HepG2 (cell line): ENCODE data around the gene FBXW4. TPM values are rescaled to one million over a fixed set of nuclear protein-coding genes. Genes with fewer than 3 reads are reported as not detected.
A peak's percentile ranks its signal among the peaks of the same experiment; 100 is the strongest.

Experiments
- ATAC-seq: fragments of 200-7000 bp; cut with Tn5 transposase; 3 replicates; pipeline ENCODE4 v1.9.1; 2020; ENCODE audit warnings: mild to moderate bottlenecking, moderate library complexity
- BruUV-seq: library from RNA; stranded (reverse); fragments of 400-500 nt; replicated peaks from 2 replicates; lab custom pipeline; 2021; lab: Mats Ljungman, UMichigan
- CTCF ChIA-PET: fragments of 300-600 bp; formaldehyde crosslinking; extraction: SDS; loops from one replicate; lab custom pipeline; 2021; ENCODE audit warnings: low total read pairs, inconsistent platforms, low intra/inter-chr PET ratio; lab: Yijun Ruan, JAX
- POLR2A ChIA-PET: fragments of 350-600 bp; sonication (Branson Sonifier 250); formaldehyde crosslinking; loops from one replicate; lab custom pipeline; 2020; ENCODE audit warnings: antibody characterized with exemption, inconsistent platforms; lab: Yijun Ruan, JAX
- DNase-seq: peaks from one replicate; pipeline ENCODE4 v3.0.0-alpha.2; 2015; ENCODE audit warnings: low spot score
- FAIRE-seq: peaks from 3 replicates; lab custom pipeline; 2011; peaks lifted over from hg19 to GRCh38; lab: Jason Lieb, UNC
- H2AFZ ChIP-seq: one replicate; pipeline ENCODE4 v1.6.1; 2011; ENCODE audit warnings: low read length, inconsistent platforms
- H3K27ac ChIP-seq: fragments of 300-600 bp; 3 replicates; pipeline ENCODE4 v1.8.0; 2011; ENCODE audit warnings: mixed run types, mild to moderate bottlenecking, mixed read lengths, low read length, inconsistent platforms; ENCODE audit not compliant: insufficient read depth; ENCODE audit errors: extremely low read length
- H3K27me3 ChIP-seq, 2 experiments: fragments of 200-600 bp in 1 of 2; 2 replicates in 1 of 2; 3 replicates in 1 of 2; pipeline versions ENCODE4 v1.6.0 to v1.8.0; 2011; ENCODE audit warnings: low read length in 2 of 2, mild to moderate bottlenecking in 2 of 2, moderate library complexity in 2 of 2, inconsistent platforms in 1 of 2; ENCODE audit not compliant: insufficient read depth in 2 of 2, control insufficient read depth in 1 of 2
- H3K36me3 ChIP-seq, 2 experiments: fragments of 200-600 bp in 1 of 2; replicated peaks in 1 of 2; 2 replicates in 1 of 2; 3 replicates in 1 of 2; pipeline versions ENCODE4 v1.5.1 to v1.8.0; 2011; ENCODE audit warnings: low read length in 2 of 2, inconsistent platforms in 1 of 2; ENCODE audit not compliant: insufficient read depth in 2 of 2, control insufficient read depth in 1 of 2
- H3K4me1 ChIP-seq: 2 replicates; pipeline ENCODE4 v1.5.1; 2012; ENCODE audit warnings: low read length, inconsistent platforms; ENCODE audit not compliant: insufficient read depth
- H3K4me2 ChIP-seq: 2 replicates; pipeline ENCODE4 v1.6.0; 2011; ENCODE audit warnings: low read depth, low read length, inconsistent platforms
- H3K4me3 ChIP-seq, 3 experiments: fragments of 200-600 bp in 1 of 3; sonication (generic), shearing (Covaris generic) in 1 of 3; replicated peaks in 1 of 3; 2 replicates each; pipeline ENCODE4 v1.5.1; 2011 to 2016; ENCODE audit warnings: low read length in 3 of 3, inconsistent platforms in 2 of 3, low read depth in 2 of 3, mild to moderate bottlenecking in 2 of 3, control low read depth in 1 of 3, mixed read lengths in 1 of 3; ENCODE audit not compliant: insufficient read depth in 1 of 3
- H3K79me2 ChIP-seq: one replicate; pipeline ENCODE4 v1.6.1; 2011; ENCODE audit warnings: low read length, inconsistent platforms; ENCODE audit not compliant: insufficient read depth
- H3K9ac ChIP-seq: 2 replicates; pipeline ENCODE4 v1.6.0; 2011; ENCODE audit warnings: mild to moderate bottlenecking, low read depth, low read length, inconsistent platforms; ENCODE audit not compliant: insufficient read depth
- H3K9me3 ChIP-seq: 2 replicates; pipeline ENCODE4 v1.5.1; 2012; ENCODE audit warnings: mild to moderate bottlenecking, low read length
- H4K20me1 ChIP-seq: 2 replicates; pipeline ENCODE4 v1.6.0; 2011; ENCODE audit warnings: inconsistent platforms, mild to moderate bottlenecking, low read length, moderate library complexity; ENCODE audit not compliant: insufficient read depth
- DPF2 ChIP-seq: sonication (generic); formaldehyde crosslinking; IDR thresholded peaks from 2 replicates; pipeline ENCODE4 v1.4.0; 2020; ENCODE audit warnings: mild to moderate bottlenecking, low read depth, missing genetic modification reagents, borderline replicate concordance
- POLR2A ChIP-seq, 2 experiments: IDR thresholded peaks; 2 replicates each; pipeline ENCODE4 v1.6.1; 2011; ENCODE audit warnings: low read depth in 2 of 2, low read length in 2 of 2, mild to moderate bottlenecking in 1 of 2, moderate library complexity in 1 of 2; ENCODE audit not compliant: insufficient read depth in 1 of 2
- ZNF761 ChIP-seq: sonication (generic); formaldehyde crosslinking; conservative IDR thresholded peaks from 2 replicates; pipeline ENCODE4 v1.4.0; 2020; ENCODE audit warnings: mild to moderate bottlenecking, missing genetic modification reagents
- ZNF790 ChIP-seq: sonication (generic); formaldehyde crosslinking; IDR thresholded peaks from 2 replicates; pipeline ENCODE4 v1.8.0; 2022; ENCODE audit warnings: missing genetic modification reagents, mild to moderate bottlenecking, borderline replicate concordance
- WGBS: methylation state at CpG from one replicate; pipeline ENCODE4 v1.1.6; 2017; ENCODE audit warnings: low lambda C conversion rate; 5-methylcytosine and 5-hydroxymethylcytosine counted together
- in situ Hi-C: cut with HindIII; loops from 2 replicates; pipeline ENCODE4 v1.10.0; 2017; ENCODE audit warnings: low pct_unique_long_range_greater_than_20kb; ENCODE audit not compliant: extremely low pct_ligation_motif_present
- intact Hi-C: fragments of 100-400 bp; cut with micrococcal nuclease; formaldehyde crosslinking; loops from one replicate; pipeline ENCODE4 v1.10.0; 2022; ENCODE audit not compliant: unreplicated experiment
- polyA plus RNA-seq, 8 experiments: library from polyadenylated mRNA; depleted of rRNA in 3 of 8; stranded (reverse) in 7 of 8; unstranded in 1 of 8; fragments of >200 nt; fragmentation: Illumina TruSeq in 4 of 8; extraction: Trizol in 4 of 8; gene quantifications; 2 replicates each; pipeline versions ENCODE4 v1.2.1 to v1.2.3, GENCODE V29; 2011 to 2016; ENCODE audit warnings: low read depth in 4 of 8, missing spikeins in 1 of 8, mixed read lengths in 1 of 8; ENCODE audit not compliant: insufficient read depth in 1 of 8
- total RNA-seq, 5 experiments: library from RNA; depleted of rRNA; stranded (reverse); fragments of >200 nt; fragmentation: Illumina TruSeq; extraction: Trizol; gene quantifications; 2 replicates each; pipeline ENCODE4 v1.2.3, GENCODE V29; 2016; ENCODE audit warnings: low read depth in 1 of 5
- TF ChIP-seq, protein P1 (sequence below): sonication (generic); formaldehyde crosslinking; IDR thresholded peaks from 2 replicates; pipeline ENCODE4 v1.5.1; 2020; ENCODE audit warnings: missing genetic modification reagents, mild to moderate bottlenecking, borderline replicate concordance
- TF ChIP-seq, protein P2 (sequence below), 2 experiments: IDR thresholded peaks; 2 replicates each; pipeline ENCODE4 v1.6.1; 2011 to 2012; ENCODE audit warnings: low read length in 2 of 2, borderline replicate concordance in 1 of 2, low read depth in 1 of 2, mild to moderate bottlenecking in 1 of 2, moderate library complexity in 1 of 2
- TF ChIP-seq, protein P3 (sequence below), 2 experiments: sonication (generic) in 1 of 2; formaldehyde crosslinking in 1 of 2; IDR thresholded peaks; 2 replicates each; pipeline versions ENCODE4 v1.4.0 to v1.6.1; 2016 to 2020; ENCODE audit warnings: borderline replicate concordance in 1 of 2, low read depth in 1 of 2, mild to moderate bottlenecking in 1 of 2, missing genetic modification reagents in 1 of 2

FBXW4 gene
- total and polyA plus RNA-seq, 2 of the 13 experiments (the other 11 are each of a cell fraction or from before 2014, with no cell fraction given): 23.5 to 33.7 TPM

DNA sequence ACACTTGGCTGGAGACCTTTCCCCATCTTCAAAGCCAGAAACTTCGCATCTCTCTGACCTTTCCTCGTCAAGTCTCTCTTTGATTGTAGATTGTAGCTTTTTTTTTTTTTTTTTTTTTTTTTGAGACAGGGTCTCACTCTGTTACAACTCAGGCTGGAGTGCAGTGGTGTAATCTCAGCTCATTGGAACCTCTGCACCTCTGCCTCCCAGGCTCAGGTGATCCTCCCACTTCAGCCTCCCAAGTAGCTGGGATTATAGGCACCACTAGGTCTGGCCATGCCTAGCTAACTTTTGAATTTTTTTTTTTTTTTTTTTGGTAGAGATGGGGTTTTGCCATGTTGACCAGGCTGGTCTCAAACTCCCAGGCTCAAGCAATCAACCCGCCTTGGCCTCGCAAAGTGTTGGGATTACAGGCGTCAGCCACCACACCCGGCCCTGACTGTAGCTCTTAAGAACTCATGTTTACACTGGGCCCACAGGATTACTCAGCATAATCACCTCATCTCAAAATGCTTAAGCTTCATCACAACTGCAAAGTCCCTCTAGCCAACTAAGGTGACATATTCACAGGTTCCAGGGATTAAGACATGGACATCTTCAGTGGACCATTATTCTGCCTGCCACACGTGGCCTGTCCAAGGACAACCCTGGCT lies 118.6 kb downstream of the FBXW4 start (continued):
- TF ChIP-seq ZNF761: no peak
- TF ChIP-seq ZNF790: no peak

DNA sequence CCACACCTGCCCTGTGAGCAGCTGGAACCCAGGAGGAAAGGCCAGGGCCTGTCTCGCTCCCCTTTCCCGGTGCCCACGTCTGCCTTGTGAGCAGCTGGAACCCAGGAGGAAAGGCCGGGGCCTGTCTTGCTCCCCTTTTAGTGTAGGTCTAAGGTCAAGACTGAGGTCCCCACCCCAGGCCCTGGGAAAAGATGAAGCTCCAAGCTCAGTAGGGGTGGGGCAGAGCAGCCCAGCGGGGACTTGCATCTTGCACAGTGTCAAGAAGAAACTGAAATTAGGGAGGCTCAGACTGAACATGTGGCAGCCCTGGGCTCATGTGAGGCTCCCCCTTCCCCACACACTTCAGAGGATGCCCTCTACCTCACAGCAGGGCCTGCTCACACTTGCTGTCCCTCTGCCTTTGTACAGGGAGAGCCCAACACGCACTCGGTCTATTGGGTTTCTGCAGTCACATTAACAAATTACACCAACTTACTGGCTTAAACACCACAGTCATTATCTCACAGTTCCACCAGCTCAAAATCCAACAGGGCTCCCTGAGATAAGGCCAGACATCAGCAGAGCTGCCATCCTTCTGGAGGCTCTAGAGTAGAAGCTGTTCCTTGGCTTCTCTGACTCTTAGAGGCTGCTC lies 119.3 kb downstream of the FBXW4 start:
- FAIRE-seq: no peak
- no peaks in the 10 kb centered on the region for H4K20me1 ChIP-seq
- H3K4me1 ChIP-seq: peaks cover 8% of the 10 kb centered on the region
- BruUV-seq: no TSS peak
- H3K9ac ChIP-seq: no peak overlapping the region
- H2AFZ ChIP-seq: no peak overlapping the region
- in situ Hi-C loops: no loop called here
- peaks cover 0 to 4% of the 10 kb centered on the region in 2 experiments; a peak in 1 of 5 replicates for H3K36me3 ChIP-seq
- ChIA-PET POLR2A (interaction anchor here (2.0 kb wide), 1 partner anchor 11 kb away, joined by 6 read pairs; no protein-coding TSS in a partner anchor), CTCF (no interaction called here)
- no peak overlapping the region for H3K4me3 ChIP-seq
- H3K4me2 ChIP-seq: no peak overlapping the region
- no peak for ATAC-seq
- no peaks in the 10 kb centered on the region for H3K9me3 ChIP-seq
- H3K79me2 ChIP-seq: no peaks in the 10 kb centered on the region
- no peak overlapping the region for H3K27ac ChIP-seq
- peaks cover 0 to 2% of the 10 kb centered on the region in 2 experiments; a peak in 1 of 5 replicates for H3K27me3 ChIP-seq
- intact Hi-C loops: no loop called here
- 92% methylated on average over 5 of the region's 7 CpGs for WGBS
- no peak for DNase-seq
- TF ChIP-seq, protein P1, sequence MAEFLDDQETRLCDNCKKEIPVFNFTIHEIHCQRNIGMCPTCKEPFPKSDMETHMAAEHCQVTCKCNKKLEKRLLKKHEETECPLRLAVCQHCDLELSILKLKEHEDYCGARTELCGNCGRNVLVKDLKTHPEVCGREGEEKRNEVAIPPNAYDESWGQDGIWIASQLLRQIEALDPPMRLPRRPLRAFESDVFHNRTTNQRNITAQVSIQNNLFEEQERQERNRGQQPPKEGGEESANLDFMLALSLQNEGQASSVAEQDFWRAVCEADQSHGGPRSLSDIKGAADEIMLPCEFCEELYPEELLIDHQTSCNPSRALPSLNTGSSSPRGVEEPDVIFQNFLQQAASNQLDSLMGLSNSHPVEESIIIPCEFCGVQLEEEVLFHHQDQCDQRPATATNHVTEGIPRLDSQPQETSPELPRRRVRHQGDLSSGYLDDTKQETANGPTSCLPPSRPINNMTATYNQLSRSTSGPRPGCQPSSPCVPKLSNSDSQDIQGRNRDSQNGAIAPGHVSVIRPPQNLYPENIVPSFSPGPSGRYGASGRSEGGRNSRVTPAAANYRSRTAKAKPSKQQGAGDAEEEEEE (CRISPR knock-in tag): no peak
- TF ChIP-seq, protein P2, sequence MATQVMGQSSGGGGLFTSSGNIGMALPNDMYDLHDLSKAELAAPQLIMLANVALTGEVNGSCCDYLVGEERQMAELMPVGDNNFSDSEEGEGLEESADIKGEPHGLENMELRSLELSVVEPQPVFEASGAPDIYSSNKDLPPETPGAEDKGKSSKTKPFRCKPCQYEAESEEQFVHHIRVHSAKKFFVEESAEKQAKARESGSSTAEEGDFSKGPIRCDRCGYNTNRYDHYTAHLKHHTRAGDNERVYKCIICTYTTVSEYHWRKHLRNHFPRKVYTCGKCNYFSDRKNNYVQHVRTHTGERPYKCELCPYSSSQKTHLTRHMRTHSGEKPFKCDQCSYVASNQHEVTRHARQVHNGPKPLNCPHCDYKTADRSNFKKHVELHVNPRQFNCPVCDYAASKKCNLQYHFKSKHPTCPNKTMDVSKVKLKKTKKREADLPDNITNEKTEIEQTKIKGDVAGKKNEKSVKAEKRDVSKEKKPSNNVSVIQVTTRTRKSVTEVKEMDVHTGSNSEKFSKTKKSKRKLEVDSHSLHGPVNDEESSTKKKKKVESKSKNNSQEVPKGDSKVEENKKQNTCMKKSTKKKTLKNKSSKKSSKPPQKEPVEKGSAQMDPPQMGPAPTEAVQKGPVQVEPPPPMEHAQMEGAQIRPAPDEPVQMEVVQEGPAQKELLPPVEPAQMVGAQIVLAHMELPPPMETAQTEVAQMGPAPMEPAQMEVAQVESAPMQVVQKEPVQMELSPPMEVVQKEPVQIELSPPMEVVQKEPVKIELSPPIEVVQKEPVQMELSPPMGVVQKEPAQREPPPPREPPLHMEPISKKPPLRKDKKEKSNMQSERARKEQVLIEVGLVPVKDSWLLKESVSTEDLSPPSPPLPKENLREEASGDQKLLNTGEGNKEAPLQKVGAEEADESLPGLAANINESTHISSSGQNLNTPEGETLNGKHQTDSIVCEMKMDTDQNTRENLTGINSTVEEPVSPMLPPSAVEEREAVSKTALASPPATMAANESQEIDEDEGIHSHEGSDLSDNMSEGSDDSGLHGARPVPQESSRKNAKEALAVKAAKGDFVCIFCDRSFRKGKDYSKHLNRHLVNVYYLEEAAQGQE (IDR thresholded peaks at IDR 0.05; ENCODE audit: borderline replicate concordance in 1 of 2, low read depth in 1 of 2, low read length in 2 of 2): no peak
- TF ChIP-seq DPF2: no peak
- TF ChIP-seq POLR2A (IDR thresholded peaks at IDR 0.05; ENCODE audit: insufficient read depth in 1 of 2, low read depth in 2 of 2, low read length in 2 of 2): peak in 1 of 2 experiments; percentile 31; a peak in 1 of 4 replicates
- TF ChIP-seq, protein P3, sequence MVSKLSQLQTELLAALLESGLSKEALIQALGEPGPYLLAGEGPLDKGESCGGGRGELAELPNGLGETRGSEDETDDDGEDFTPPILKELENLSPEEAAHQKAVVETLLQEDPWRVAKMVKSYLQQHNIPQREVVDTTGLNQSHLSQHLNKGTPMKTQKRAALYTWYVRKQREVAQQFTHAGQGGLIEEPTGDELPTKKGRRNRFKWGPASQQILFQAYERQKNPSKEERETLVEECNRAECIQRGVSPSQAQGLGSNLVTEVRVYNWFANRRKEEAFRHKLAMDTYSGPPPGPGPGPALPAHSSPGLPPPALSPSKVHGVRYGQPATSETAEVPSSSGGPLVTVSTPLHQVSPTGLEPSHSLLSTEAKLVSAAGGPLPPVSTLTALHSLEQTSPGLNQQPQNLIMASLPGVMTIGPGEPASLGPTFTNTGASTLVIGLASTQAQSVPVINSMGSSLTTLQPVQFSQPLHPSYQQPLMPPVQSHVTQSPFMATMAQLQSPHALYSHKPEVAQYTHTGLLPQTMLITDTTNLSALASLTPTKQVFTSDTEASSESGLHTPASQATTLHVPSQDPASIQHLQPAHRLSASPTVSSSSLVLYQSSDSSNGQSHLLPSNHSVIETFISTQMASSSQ (IDR thresholded peaks at IDR 0.05; ENCODE audit: low read depth): no peak
- TF ChIP-seq, protein P3 (CRISPR knock-in tag; IDR thresholded peaks at IDR 0.05; ENCODE audit: borderline replicate concordance): no peak
